Stimulated activated CD4-positive, alpha-beta T cell treated with anti-CD3 and anti-CD28 coated beads, Interleukin-1b, Interleukin-23, amount 100 ng/mL, for 4 hours (primary cell): ENCODE results near the gene GARNL3.

Source experiments
- DNase-seq, 2 donors: peaks; one replicate each; pipeline ENCODE4 v3.0.0-alpha.2; 2020; ENCODE audit warnings: low read depth in 2 of 2

The GARNL3 gene

DNA sequence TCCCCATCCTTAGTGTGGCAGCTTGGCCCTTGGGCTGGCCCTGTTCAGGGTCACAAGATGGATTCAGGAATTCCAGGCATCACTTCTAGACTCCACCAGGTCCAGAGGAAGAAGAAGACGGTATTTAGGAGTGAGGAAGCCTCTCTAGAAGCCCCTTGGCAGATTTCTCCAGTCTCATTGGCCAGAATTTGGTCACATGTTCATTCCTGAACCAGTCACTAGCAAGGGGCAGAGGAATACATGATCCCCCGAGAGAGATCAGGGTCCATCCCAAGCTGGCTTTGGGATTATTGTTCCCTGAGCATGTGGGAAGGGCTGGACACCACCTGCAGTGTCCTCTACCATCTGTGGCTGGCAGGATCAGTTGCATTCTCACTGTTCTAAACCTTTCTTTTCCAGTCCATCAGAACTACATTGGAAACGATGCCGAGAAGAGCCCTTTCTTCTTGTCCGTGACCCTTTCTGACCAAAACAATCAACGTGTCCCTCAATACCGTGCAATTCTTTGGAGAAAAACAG lies 48.5 kb downstream of the GARNL3 start:
- DNase-seq: no peak

DNA sequence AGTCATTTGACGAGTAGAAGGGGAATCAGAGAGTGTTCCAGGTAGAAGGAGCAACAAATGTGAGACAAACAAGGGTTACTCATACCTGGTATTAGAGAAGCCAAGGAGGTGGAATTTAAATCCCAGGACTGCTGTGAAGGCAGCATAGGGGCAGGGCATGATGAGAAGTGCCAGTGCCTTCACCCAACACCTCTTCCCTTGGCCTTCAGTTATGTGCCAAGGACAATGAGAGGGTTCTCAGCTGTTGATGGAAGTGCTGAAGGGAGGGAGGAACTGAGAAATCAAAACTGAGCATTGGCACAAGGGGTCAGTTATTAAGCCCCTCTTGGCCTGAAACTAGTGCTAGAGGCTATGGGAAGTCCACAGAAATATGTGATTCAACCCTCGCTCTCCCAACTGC lies 50.3 kb downstream of the GARNL3 start:
- DNase-seq: no peak

DNA sequence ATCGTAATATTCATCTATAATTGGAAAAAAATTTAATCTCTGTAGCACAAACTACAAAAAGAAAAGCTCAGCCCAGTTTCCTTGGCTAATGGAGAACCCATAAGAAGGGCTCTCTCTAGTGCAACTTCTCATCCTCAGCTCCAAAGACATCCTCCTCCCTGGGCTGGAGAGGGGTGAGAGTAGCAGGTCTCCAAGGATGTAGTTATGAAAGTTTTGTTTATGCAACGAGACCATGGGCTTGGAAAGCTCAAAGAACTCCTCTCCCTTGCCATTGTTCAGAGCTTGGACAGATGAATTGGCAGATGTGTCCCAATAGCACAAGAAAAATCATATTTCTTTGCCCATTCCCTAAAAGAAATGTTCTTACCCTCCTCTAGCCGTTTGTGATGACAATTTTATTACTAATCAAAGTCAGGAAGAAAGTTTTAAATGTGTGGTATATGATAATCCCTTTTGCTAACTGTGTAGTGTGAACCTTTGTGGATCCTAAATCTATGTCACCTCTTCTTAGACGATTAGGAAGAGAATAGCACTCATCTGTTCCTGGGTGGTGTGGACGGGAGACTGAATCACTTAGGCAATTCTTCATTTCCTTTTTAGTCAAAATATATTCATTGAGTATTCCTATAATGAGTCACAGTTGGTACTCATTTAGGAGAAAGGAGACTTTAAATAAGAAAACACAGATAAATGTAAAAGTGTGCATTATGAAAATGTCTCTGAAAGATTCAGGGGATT lies 52.2 kb downstream of the GARNL3 start:
- no peak for DNase-seq

DNA sequence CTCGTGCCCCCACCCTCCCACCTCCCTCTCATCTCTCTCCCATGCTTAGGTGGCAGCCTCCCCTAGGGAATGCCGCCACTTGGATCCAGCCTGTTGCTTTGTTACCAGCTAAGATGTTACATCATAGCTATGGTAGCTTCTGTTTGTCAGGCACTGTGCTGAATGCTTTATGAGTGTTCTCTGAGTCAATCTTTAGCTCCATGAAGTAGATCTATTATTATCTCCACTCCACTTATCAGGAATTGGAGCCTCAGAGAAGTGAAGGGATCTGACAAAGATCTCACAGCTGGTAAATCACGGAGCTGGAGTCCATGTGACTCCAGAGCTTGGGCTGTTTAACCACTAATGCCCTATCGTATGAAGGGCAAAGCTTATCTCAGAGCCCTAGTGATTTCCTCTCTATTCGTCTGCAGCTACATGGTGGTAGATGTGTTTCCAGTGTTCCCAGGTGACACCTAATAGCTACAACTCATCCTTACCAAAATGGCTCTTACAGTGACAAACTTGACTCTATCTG lies 54.1 kb downstream of the GARNL3 start:
- DNase-seq: no peak

- DNase-seq: no peak
Measured at GRCh38 chr9:127319366-127320114, 55.0 kb downstream of the GARNL3 start.

DNA sequence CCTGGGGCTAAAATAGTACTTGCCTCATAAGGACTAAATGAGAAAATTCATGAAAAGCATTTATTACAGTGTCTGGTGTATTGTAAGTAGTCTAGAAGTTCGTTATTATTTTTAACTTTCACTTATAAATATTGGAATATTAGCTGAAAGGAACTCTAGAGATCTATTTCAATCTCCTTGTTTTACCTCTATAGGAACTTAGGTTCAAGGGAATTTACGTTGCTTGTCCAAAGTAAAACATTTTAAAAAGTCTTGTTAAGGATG lies 55.5 kb downstream of the GARNL3 start:
- DNase-seq: no peak

DNA sequence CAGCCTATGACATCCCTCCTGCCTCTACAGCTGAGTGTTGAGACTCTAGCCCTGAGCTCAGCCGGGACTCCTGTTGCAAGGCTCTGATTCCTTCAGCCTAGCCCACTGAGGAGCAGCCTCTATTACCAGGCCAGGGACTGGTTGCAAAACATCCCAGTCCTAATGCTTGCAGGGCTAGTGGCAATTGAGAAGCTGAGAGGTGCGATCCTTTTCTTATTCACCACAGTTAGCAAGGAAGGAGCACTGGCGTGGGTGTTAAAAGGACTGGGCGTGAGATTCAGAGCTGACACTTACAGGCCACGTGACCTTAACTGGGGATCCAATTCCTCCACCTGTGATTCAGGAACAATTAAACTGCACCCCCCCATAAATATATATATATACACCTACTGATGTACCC lies 58.8 kb downstream of the GARNL3 start:
- DNase-seq: no peak

DNA sequence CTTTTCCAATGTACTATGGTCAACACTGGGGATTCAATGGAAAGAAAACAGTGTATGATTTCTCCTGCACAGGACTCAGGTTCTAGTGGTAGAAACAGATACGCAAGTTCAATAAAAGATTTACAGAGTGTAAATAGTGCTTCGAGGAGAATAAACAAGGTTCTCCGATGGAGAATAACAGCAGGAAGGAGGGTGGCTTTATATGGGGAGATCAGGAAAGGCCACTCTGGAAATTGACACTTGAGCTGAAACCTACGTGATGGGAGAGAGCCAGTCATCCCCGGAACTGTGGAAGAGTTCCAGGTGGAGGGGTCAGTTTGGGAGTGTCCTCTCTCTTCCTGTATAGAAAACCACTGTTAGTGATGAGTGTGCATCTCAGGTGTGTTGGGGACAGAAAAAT lies 65.9 kb downstream of the GARNL3 start:
- no peak for DNase-seq

- no peak for DNase-seq
Measured at GRCh38 chr9:127333221-127334064, 68.9 kb downstream of the GARNL3 start.

GRCh38 chr9:127334725-127335124 lies 70.2 kb downstream of the GARNL3 start:
- DNase-seq: no peak

DNA sequence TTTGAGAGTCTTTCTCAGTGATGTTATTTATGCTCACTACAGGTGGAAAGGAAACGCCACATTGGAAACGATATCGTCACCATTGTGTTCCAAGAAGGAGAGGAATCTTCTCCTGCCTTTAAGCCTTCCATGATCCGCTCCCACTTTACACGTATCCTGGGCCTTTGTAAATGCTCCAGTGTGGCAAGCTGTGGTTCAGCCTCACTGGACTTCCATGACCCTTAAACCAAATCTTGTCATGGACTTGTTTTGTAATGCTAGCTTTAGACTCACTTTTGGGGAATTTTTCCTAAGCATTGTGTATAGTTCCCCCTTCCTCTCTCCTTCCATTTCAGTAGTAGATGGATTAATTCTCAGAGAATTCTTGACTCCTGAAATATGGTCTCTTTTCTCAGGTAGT lies 71.5 kb downstream of the GARNL3 start:
- no peak for DNase-seq

DNA sequence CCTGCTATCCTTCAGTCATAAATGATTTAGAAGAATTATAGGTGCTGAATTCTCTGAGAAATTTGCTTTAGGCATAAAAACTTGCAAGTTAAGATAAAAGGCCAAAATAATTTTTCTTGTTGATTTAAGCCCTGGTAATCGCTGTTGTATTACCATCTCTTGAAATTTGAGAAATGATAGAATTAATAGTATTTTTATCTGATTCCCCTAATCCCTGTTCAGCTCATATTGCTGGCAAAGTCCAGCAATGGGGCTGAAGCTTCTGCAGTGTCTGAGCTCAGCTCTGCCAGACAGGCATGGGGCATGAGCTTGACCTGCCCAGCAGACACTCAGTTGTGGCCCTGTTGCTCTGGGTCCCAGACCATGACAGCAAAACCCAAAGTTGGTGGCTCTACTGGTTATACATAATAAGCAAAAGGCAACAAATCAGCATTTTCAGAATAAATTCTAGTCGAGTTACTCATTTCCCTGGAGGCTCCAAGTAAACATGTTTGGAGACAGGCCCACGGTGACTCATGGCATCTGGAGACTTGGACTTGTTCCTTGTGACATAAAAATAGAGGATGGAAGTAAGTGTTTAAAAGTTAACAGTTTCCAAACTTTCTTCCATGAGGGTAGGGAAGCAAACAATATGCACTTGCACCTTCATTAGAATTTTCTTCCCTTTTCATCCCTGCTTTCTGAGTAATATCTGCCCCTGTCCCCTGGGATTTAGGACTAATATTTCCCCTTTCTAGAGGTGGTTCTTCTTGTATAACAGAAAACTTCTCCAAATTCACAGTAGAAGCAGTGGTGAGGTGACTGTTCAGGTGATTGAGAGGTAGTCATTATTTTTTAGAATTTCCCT lies 72.2 kb downstream of the GARNL3 start:
- no peak for DNase-seq

DNA sequence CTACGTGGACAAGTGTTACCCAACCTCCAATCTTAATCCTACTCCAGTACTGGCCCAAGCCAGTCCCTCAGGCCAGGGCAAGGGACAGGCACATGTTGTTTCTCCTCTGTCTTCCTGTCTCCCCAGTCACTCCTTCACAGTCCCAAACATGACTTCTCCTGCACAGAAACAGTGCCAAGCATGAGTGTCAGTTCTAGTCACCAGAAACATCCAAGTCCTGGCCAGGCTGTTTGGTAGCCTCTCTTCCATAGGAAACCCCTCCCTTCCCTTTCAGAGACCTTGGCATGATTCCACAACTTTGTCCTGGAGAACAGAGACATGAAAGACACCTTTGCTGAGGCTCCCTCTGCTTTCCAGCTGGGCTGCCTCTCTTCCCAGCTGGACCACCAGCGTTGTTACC lies 76.1 kb downstream of the GARNL3 start:
- DNase-seq: no peak

- no peak for DNase-seq
Measured at GRCh38 chr9:127341152-127341551, 76.6 kb downstream of the GARNL3 start.

DNA sequence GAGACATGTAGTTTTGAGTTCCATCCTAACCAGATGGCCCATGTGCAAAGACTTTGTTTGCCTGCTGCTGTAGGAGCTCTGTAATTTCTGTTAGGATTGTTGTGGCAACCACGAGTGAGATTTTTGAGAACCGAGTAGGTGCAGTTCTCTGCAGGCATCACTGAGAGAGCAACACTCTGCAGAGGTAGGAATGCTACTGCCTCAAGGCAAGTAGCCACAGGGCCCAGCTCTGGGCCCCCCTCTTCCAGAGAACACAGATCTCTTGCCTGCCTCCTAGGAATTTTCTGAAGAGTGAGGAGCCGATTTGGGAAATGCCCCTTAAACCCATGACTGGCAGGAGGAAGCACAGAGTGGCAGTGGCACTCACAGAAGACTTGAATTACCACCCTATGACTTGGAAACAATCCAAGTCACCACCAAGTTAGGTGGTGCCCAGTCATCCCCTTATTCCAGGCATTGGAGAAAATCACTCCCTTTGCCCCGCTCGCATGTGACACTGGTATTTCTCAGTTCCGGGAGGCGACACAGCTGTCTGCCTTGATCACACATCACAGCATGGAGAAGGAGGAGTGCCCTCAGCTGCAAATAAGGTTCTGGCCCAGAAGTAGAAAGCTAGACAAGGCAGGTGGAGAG lies 79.9 kb downstream of the GARNL3 start:
- DNase-seq: no peak

DNA sequence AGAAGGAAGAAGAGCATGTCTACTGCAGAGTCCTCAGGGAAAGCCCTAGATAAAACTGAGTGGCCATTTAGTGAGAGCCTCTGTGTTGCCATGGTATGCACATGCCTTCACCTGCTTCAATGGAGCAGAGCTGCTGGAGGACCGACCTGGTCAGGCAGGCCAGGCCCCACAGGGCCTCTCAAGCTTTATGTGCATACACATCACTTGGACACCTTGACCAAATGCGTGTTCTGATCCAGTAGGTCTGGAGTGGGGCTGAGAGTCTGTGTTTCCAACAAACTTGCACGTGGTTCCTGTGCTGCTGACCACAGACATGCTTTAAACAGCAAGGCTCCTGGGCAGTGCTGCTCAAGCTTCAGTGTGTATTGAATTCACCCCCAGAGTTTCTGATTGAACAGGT lies 81.0 kb downstream of the GARNL3 start:
- no peak for DNase-seq

GRCh38 chr9:127346584-127346983 lies 82.0 kb downstream of the GARNL3 start:
- no peak for DNase-seq

GRCh38 chr9:127347831-127348776 lies 83.5 kb downstream of the GARNL3 start:
- DNase-seq: no peak

DNA sequence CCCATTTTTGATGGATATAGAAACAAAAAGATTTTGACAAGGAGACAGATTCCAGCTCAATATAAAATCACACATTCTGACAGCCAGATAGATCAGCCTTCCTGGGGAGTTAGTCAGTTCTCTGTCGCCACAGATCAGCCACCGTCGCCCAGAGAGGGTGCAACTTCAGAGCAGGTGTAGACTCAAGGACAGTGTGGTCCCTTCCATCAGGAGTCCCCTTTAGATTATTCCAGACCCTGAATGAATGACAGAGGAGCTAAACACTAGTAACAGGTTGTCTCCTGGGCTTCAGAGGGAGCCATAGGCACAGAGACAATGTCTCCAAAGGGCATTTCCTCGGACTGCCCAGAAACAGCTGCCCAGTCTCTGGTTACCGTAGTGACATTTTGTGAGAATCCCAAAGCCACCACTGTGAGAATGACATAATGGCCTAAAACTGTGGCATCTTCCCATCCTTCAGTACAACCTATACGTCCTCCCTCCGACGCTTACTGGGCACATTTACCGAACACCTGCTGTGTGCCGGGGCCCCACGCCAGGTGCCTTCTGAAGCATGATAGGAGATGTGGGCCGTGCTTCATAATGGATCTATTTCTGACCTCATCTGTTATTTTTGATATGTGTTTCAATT lies 85.0 kb downstream of the GARNL3 start:
- no peak for DNase-seq
